Astrocyte of the cerebellum (primary cell): ENCODE measurements around the gene PADI1.
A peak's percentile ranks its signal among the peaks of the same experiment; 100 is the strongest.

Experiments
- DNase-seq: peaks from one replicate; pipeline ENCODE4 v3.0.0-alpha.2; 2011; ENCODE audit warnings: low read depth
- H3K4me3 ChIP-seq: 2 replicates; pipeline ENCODE4 v1.5.1; 2011; ENCODE audit warnings: mild to moderate bottlenecking, low read depth, low read length, moderate library complexity
- in situ Hi-C: cut with HindIII; loops from 2 replicates; pipeline ENCODE4 v1.10.0; 2017; ENCODE audit warnings: low sequenced_read_pairs
- TF ChIP-seq, protein P1 (sequence below): IDR thresholded peaks from 2 replicates; pipeline ENCODE4 v1.5.1; 2012; ENCODE audit warnings: low read length, low read depth, moderate library complexity, mild to moderate bottlenecking; ENCODE audit errors: missing control alignments

PADI1 gene

DNA sequence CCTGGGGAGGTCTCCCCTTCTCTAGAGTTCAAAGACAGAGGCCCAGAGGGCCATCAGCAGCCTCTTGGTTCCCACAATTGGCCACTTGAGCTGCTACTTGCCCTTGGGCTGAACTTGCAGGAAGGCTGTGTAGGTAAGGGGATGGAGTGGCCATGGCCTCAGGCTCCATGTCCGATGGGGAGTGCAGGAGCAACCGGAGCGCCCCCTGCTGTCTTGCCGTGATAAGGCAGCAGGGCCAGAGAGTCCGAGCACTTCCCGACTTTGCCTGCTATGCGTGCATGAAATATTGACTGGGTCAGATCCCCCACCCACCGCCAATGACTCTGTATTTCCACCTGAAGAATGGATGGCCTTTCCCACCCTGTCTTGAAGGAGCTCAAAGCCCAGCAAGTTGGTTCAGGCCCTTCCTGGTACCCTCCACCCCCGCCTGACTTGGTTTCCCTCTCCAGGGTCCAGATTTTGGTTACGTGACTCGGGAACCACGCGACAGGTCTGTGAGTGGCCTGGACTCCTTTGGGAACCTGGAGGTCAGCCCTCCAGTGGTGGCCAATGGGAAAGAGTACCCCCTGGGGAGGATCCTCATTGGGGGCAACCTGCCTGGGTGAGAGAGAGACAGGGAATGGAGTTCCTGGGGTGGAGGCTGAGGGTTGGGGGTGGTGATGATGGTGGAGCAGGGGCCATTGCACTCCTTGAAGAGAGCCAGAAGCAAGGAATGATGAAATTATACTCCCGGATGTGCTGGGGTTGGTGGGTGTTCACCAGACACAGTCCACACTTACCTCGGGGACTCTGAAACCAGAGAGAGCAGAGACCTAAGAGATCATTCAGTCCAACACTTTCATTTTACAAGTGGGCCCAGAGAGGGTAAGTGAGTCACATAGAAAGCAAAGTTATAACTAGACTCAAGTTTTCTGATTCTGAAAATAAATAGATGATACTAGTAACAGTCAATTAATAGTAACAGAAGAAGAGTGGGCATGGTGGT is 69.5 kb downstream of the PADI1 start:
- no peak overlapping the region for H3K4me3 ChIP-seq
- no peak for DNase-seq
- in situ Hi-C loops: no loop called here
- TF ChIP-seq, protein P1, sequence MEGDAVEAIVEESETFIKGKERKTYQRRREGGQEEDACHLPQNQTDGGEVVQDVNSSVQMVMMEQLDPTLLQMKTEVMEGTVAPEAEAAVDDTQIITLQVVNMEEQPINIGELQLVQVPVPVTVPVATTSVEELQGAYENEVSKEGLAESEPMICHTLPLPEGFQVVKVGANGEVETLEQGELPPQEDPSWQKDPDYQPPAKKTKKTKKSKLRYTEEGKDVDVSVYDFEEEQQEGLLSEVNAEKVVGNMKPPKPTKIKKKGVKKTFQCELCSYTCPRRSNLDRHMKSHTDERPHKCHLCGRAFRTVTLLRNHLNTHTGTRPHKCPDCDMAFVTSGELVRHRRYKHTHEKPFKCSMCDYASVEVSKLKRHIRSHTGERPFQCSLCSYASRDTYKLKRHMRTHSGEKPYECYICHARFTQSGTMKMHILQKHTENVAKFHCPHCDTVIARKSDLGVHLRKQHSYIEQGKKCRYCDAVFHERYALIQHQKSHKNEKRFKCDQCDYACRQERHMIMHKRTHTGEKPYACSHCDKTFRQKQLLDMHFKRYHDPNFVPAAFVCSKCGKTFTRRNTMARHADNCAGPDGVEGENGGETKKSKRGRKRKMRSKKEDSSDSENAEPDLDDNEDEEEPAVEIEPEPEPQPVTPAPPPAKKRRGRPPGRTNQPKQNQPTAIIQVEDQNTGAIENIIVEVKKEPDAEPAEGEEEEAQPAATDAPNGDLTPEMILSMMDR: peak; percentile 64

DNA sequence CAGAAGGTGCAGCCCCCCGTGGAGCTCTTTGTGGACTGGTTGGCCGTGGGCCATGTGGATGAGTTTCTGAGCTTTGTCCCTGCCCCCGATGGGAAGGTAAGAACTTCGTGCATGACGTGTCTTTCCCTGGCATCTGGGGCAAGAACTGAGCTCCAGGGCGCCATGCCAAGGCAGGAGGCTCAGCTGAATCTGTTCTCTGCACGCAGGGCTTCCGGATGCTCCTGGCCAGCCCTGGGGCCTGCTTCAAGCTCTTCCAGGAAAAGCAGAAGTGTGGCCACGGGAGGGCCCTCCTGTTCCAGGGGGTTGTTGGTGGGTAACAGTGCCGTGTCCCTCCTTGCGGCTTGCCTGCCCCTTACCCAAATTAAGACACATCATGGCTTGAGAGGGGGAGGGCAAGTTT is 71.6 kb downstream of the PADI1 start:
- in situ Hi-C loops: no loop called here
- peak; percentile 38 for DNase-seq
- H3K4me3 ChIP-seq: no peak overlapping the region
- TF ChIP-seq, protein P1: no peak

DNA sequence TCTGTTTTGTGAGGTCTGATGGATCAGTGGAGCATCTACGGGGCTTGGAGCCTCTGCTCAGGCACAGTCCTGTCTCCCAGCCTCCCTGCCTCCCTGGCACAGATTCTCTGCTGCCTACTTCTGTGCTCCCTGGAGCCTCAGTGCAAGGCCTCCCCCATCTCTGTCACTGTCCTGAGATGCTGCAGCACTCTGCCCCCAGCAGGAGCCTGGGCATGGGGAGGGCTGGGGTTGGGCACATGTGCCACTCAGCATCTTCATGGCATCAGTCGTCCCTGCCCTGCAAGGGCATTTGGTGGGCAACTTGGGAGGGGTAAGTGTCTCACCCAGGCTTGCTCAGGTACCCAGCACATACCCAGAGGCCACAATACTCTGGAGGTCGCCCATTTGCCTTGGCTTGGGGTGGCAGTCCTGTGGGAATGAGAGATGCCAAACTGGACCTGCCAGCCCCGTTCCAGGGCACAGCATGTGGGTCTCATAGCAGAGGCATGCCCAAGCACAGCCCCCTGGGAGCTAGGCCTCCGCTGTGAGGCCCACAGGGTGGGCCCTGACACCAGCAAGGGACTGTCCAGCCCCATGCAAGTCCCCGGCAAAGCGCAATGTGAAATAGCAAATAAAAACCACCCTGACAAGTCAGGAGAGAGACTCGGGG is 72.7 kb downstream of the PADI1 start:
- TF ChIP-seq, protein P1: no peak
- in situ Hi-C loops: no loop called here
- no peak overlapping the region for H3K4me3 ChIP-seq
- no peak for DNase-seq

DNA sequence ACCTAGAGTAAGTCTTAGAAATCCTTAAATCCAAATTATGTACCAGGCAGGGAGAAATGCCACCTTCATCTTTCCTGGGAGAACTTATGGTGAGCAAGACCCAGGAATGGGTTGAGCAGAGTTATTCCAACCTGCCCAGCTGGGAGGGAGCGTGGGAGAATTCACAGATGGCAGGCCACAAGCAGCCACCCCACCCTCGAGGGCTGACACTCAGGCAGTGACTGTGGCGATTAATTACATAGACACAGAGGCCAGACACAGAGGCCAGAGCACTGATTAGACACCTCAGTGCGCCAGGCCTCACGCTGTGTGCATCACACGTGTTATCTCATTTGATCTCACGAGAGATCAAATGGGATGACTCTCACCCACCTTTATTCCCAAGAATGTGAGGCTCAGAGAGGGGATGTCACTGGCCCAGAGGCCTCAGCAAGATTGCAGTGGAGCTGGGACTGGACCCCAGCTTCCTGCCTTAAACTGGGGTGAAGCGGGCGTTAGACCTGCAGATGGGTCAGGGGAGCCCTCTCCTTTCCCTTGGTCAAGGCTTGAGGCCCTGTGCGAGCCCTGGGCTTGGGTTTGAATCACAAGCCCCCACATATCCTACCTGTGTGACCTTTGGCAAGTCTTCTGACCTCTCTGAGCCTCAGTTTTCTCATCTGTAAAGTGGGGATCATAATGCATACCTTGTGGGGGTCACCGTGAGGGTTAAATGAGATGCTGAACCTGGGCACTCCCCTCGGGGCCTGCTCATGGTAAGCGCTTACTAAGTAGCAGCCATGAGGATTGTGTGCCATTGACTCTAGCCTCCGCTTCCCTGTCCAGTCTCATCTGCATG is 74.3 kb downstream of the PADI1 start:
- TF ChIP-seq, protein P1: no peak
- no peak overlapping the region for H3K4me3 ChIP-seq
- DNase-seq: no peak
- in situ Hi-C loops: no loop called here

DNA sequence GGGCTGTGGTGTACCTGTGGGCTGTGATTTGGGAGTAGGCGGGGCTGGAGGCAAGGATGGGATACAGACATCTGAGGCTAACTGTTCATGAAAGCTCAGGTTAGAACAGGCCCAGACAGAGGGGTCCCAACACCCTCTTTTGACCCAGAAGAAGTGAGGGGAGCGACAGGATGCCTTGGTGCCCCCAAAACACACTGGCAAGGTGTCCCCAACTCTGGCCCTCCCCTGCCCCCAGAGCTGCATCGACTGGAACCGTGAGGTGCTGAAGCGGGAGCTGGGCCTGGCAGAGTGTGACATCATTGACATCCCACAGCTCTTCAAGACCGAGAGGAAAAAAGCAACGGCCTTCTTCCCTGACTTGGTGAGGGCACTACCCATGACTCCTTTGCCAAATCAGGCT is 75.5 kb downstream of the PADI1 start:
- TF ChIP-seq, protein P1: no peak
- no peak overlapping the region for H3K4me3 ChIP-seq
- no peak for DNase-seq
- in situ Hi-C loops: no loop called here

DNA sequence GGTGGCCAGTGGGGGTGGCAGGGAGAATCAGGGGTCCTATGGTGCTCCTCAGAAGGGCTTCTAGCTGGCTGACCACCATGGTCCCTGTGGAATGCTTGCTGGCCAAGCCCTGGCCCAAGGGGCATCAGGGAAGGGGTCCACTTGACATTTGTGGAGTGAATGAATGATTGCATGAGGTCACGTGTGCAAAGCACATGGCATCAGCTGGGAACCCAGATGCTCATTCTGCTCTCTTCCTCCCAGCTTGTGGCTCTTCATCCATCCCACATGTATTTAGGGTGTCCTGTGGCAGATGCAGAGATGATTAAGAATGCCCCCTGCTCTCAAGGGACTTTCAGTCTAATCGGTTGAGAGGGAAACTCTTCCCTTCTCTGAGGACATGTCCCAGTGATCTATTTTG is 76.0 kb downstream of the PADI1 start:
- TF ChIP-seq, protein P1: no peak
- in situ Hi-C loops: no loop called here
- no peak for DNase-seq
- H3K4me3 ChIP-seq: no peak overlapping the region
